B cell (primary cell): Measurements from ENCODE around the gene AQP9. TPM values are rescaled to one million over a fixed set of nuclear protein-coding genes. Genes with fewer than 3 reads are reported as not detected.

Experiments
- ATAC-seq: fragments of 200-7000 bp; cut with Tn5 transposase; one replicate; pipeline ENCODE4 v1.10.0; 2021; ENCODE audit warnings: low read depth, mild to moderate bottlenecking, moderate number of reproducible peaks, moderate library complexity
- CTCF ChIA-PET: fragments of 350-600 bp; sonication (Branson Sonifier 250); formaldehyde crosslinking; loops from one replicate; lab custom pipeline; 2021; ENCODE audit warnings: antibody characterized with exemption, inconsistent platforms; lab: Charles Lee
- POLR2A ChIA-PET: fragments of 350-600 bp; sonication (Branson Sonifier 250); formaldehyde crosslinking; loops from one replicate; lab custom pipeline; 2021; ENCODE audit warnings: antibody characterized with exemption; lab: Charles Lee
- DNase-seq: peaks from one replicate; pipeline ENCODE4 v3.0.0; 2013
- H2AFZ ChIP-seq: 2 replicates; pipeline ENCODE4 v1.6.1; 2012; ENCODE audit warnings: mild to moderate bottlenecking, low read depth, low read length; ENCODE audit not compliant: insufficient read depth, poor library complexity, severe bottlenecking
- H3K27ac ChIP-seq, 2 donors: 1 replicate in 1 of 2; 2 replicates in 1 of 2; pipeline ENCODE4 v1.5.1; 2012 to 2013; ENCODE audit warnings: low read length in 2 of 2, mild to moderate bottlenecking in 2 of 2, moderate library complexity in 1 of 2
- H3K27me3 ChIP-seq, 4 experiments: fragments of 200-600 bp in 1 of 4; sonication (generic) in 1 of 4; replicated peaks in 1 of 4; 1 replicate in 2 of 4; 2 replicates in 2 of 4; pipeline versions ENCODE4 v1.6.1 to v1.7.0; 2013 to 2016; ENCODE audit warnings: low read length in 3 of 4, mild to moderate bottlenecking in 2 of 4, mixed read lengths in 1 of 4, moderate library complexity in 1 of 4; ENCODE audit not compliant: insufficient read depth in 4 of 4, control insufficient read depth in 3 of 4; ENCODE audit errors: control extremely low read depth in 1 of 4
- H3K36me3 ChIP-seq, 2 experiments: replicated peaks in 1 of 2; 1 replicate in 1 of 2; 2 replicates in 1 of 2; pipeline versions ENCODE4 v1.6.1 to v1.7.1; 2013; ENCODE audit warnings: low read length in 1 of 2; ENCODE audit not compliant: insufficient read depth in 2 of 2, control insufficient read depth in 1 of 2; ENCODE audit errors: control extremely low read depth in 1 of 2, extremely low read depth in 1 of 2
- H3K4me1 ChIP-seq, 2 donors: fragments of 200-600 bp in 1 of 2; sonication (generic) in 1 of 2; 1 replicate in 1 of 2; 2 replicates in 1 of 2; pipeline versions ENCODE4 v1.5.1 to v1.6.1; 2013 to 2017; ENCODE audit warnings: low read length in 2 of 2; ENCODE audit not compliant: control insufficient read depth in 2 of 2, insufficient read depth in 2 of 2
- H3K4me2 ChIP-seq: replicated peaks from 2 replicates; pipeline ENCODE3; 2012; ENCODE audit warnings: mild to moderate bottlenecking, low read depth, low read length; ENCODE audit not compliant: poor library complexity, severe bottlenecking
- H3K4me3 ChIP-seq, 5 experiments: fragments of 200-600 bp in 1 of 5; sonication (generic) in 1 of 5; 1 replicate in 3 of 5; 2 replicates in 2 of 5; pipeline versions ENCODE4 v1.5.1 to v1.7.0; 2011 to 2016; ENCODE audit warnings: low read length in 4 of 5, mild to moderate bottlenecking in 4 of 5, low read depth in 2 of 5, control low read depth in 1 of 5, moderate library complexity in 1 of 5; ENCODE audit not compliant: insufficient read depth in 1 of 5; ENCODE audit errors: control extremely low read depth in 1 of 5, extremely low read depth in 1 of 5
- H3K79me2 ChIP-seq: fragments of 200-600 bp; sonication (generic); one replicate; pipeline ENCODE4 v1.6.0; 2016; ENCODE audit warnings: low read length; ENCODE audit not compliant: control insufficient read depth, insufficient read depth
- H3K9ac ChIP-seq: fragments of 200-600 bp; sonication (generic); 2 replicates; pipeline ENCODE4 v1.6.1; 2017; ENCODE audit warnings: mild to moderate bottlenecking, low read length, moderate library complexity
- H3K9me3 ChIP-seq, 3 donors: one replicate each; pipeline versions ENCODE4 v1.6.1 to v1.7.1; 2013; ENCODE audit warnings: low read length in 2 of 3; ENCODE audit not compliant: control insufficient read depth in 2 of 3, insufficient read depth in 1 of 3; ENCODE audit errors: control extremely low read depth in 1 of 3
- H4K20me1 ChIP-seq: 2 replicates; pipeline ENCODE4 v1.6.0; 2012; ENCODE audit warnings: mild to moderate bottlenecking, low read length; ENCODE audit not compliant: insufficient read depth, control insufficient read depth, poor library complexity, severe bottlenecking
- H3K27ac Mint-ChIP-seq: one replicate; pipeline ENCODE4 v1.8.0; 2021; ENCODE audit warnings: mixed read lengths
- H3K27me3 Mint-ChIP-seq: one replicate; pipeline ENCODE4 v1.8.0; 2021; ENCODE audit warnings: mixed read lengths
- H3K4me1 Mint-ChIP-seq: one replicate; pipeline ENCODE4 v1.8.0; 2021; ENCODE audit warnings: mixed read lengths
- H3K4me3 Mint-ChIP-seq: one replicate; pipeline ENCODE4 v1.8.0; 2021; ENCODE audit warnings: mixed read lengths
- H3K9me3 Mint-ChIP-seq: one replicate; pipeline ENCODE4 v1.8.0; 2022; ENCODE audit warnings: mixed read lengths; ENCODE audit not compliant: insufficient read depth
- CTCF ChIP-seq: fragments of 200-600 bp; IDR thresholded peaks from one replicate; pipeline ENCODE4 v1.8.0; 2022; ENCODE audit warnings: antibody characterized with exemption, mild to moderate bottlenecking
- EZH2 ChIP-seq: IDR thresholded peaks from 2 replicates; pipeline ENCODE4 v1.6.1; 2012; ENCODE audit warnings: borderline replicate concordance, low read depth, mild to moderate bottlenecking, moderate library complexity, low read length; ENCODE audit not compliant: insufficient read depth, poor library complexity, severe bottlenecking
- WGBS: methylation state at CpG from one replicate; pipeline ENCODE4 v1.1.5; 2013; ENCODE audit warnings: missing lambda C conversion rate; ENCODE audit not compliant: insufficient coverage; 5-methylcytosine and 5-hydroxymethylcytosine counted together
- intact Hi-C: fragments of 100-400 bp; cut with micrococcal nuclease; formaldehyde crosslinking; loops from one replicate; pipeline ENCODE4 v1.10.0; 2022
- polyA plus RNA-seq: library from polyadenylated mRNA; depleted of rRNA; stranded (reverse); fragments of >200 nt; gene quantifications from 2 replicates; pipeline ENCODE4 v1.2.3, GENCODE V29; 2012
- total RNA-seq, 2 donors: library from RNA; stranded (reverse); fragments of 120-200 nt in 1 of 2; gene quantifications; 1 replicate in 1 of 2; 2 replicates in 1 of 2; pipeline versions ENCODE4 v1.2.3 to v1.2.4, GENCODE V29; 2013 to 2022

Gene AQP9
- total and polyA plus RNA-seq, 2 donors (not counting 1 experiment from before 2014, with no cell fraction given) = 0.10 TPM; not detected in 1

- Mint-ChIP-seq H3K4me3 (no peak overlapping the region), H3K9me3 (no peaks in the 10 kb centered on the region), H3K27me3 (peaks cover 17% of the 10 kb centered on the region), H3K4me1 (no peaks in the 10 kb centered on the region), H3K27ac (no peak overlapping the region)
- Histone ChIP-seq H3K4me2 (no peak overlapping the region), H3K4me3 (no peak overlapping the region), H3K36me3 (no peaks in the 10 kb centered on the region), H3K27ac (no peak overlapping the region), H3K9me3 (no peaks in the 10 kb centered on the region), H3K27me3 (peaks cover 0 to 4% (median 0%) of the 10 kb centered on the region in 4 experiments), H3K79me2 (no peaks in the 10 kb centered on the region), H3K9ac (no peak overlapping the region), H3K4me1 (no peaks in the 10 kb centered on the region), H2AFZ (no peak overlapping the region), H4K20me1 (no peaks in the 10 kb centered on the region)
- ChIA-PET CTCF (no interaction called here), POLR2A (no interaction called here)
- intact Hi-C loops = no loop called here
- TF ChIP-seq CTCF (no peak), EZH2 (no peak)
- no peak for DNase-seq
- no CpG with 5 or more reads among the region's 1 CpG for WGBS
- ATAC-seq = no peak
These were observed 22.5 kb upstream of the AQP9 start for GRCh38 chr15:58115692-58116091.

GRCh38 chr15:58117619-58118018, 20.6 kb upstream of the AQP9 start:
- CTCF ChIA-PET = no interaction called here
- no peak overlapping the region for H3K27ac ChIP-seq
- peaks cover 0 to 4% (median 0%) of the 10 kb centered on the region in 4 experiments for H3K27me3 ChIP-seq
- H3K4me3 Mint-ChIP-seq = no peak overlapping the region
- no peak for DNase-seq
- intact Hi-C loops = no loop called here
- no peak for ATAC-seq
- no peak overlapping the region for H3K4me2 ChIP-seq
- POLR2A ChIA-PET = no interaction called here
- no CpG with 5 or more reads among the region's 1 CpG for WGBS
- H3K4me1 ChIP-seq = no peaks in the 10 kb centered on the region
- H3K9me3 Mint-ChIP-seq = no peaks in the 10 kb centered on the region
- no peak overlapping the region for H3K4me3 ChIP-seq
- no peak overlapping the region for H3K9ac ChIP-seq
- no peak overlapping the region for H3K27ac Mint-ChIP-seq
- peaks cover 11% of the 10 kb centered on the region for H3K27me3 Mint-ChIP-seq
- H3K36me3 ChIP-seq = no peaks in the 10 kb centered on the region
- no peak overlapping the region for H2AFZ ChIP-seq
- H3K4me1 Mint-ChIP-seq = no peaks in the 10 kb centered on the region
- TF ChIP-seq CTCF (no peak), EZH2 (no peak)
- no peaks in the 10 kb centered on the region for H3K9me3 ChIP-seq
- H4K20me1 ChIP-seq = no peaks in the 10 kb centered on the region
- H3K79me2 ChIP-seq = no peaks in the 10 kb centered on the region
